CD4-positive, alpha-beta T cell (primary cell): Measurements from ENCODE around the gene CNTFR. TPM values are rescaled to one million over a fixed set of nuclear protein-coding genes. Genes with fewer than 3 reads are reported as not detected.

ENCODE experiments used
- ATAC-seq: fragments of 200-7000 bp; cut with Tn5 transposase; one replicate; pipeline ENCODE4 v1.10.0; 2022; ENCODE audit warnings: mild to moderate bottlenecking; ENCODE audit not compliant: poor library complexity
- CTCF ChIA-PET: fragments of 350-600 bp; sonication (Branson Sonifier 250); formaldehyde crosslinking; loops from one replicate; lab custom pipeline; 2021; ENCODE audit warnings: antibody characterized with exemption, inconsistent platforms; lab: Charles Lee
- POLR2A ChIA-PET: fragments of 350-600 bp; sonication (Branson Sonifier 250); formaldehyde crosslinking; loops from one replicate; lab custom pipeline; 2021; ENCODE audit warnings: antibody characterized with exemption, inconsistent platforms; lab: Charles Lee
- DNase-seq, 14 experiments: peaks; one replicate each; pipeline ENCODE4 v3.0.0-alpha.2; 2013 to 2020; ENCODE audit warnings: mixed read lengths in 2 of 14
- H3K27ac ChIP-seq, 2 donors: one replicate each; pipeline versions ENCODE4 v1.5.1 to v1.7.0; 2013; ENCODE audit warnings: low read length in 2 of 2, low read depth in 1 of 2, mild to moderate bottlenecking in 1 of 2
- H3K27me3 ChIP-seq, 2 experiments: 1 replicate in 1 of 2; 2 replicates in 1 of 2; pipeline versions ENCODE4 v1.6.1 to v1.7.0; 2013; ENCODE audit warnings: low read length in 2 of 2, control low read depth in 1 of 2, mild to moderate bottlenecking in 1 of 2, moderate library complexity in 1 of 2; ENCODE audit not compliant: insufficient read depth in 2 of 2, control insufficient read depth in 1 of 2
- H3K36me3 ChIP-seq: one replicate; pipeline ENCODE4 v1.6.1; 2013; ENCODE audit warnings: low read length, control low read depth; ENCODE audit not compliant: insufficient read depth
- H3K4me1 ChIP-seq: one replicate; pipeline ENCODE4 v1.6.1; 2013; ENCODE audit warnings: low read length, control low read depth; ENCODE audit not compliant: insufficient read depth
- H3K4me3 ChIP-seq: one replicate; pipeline ENCODE4 v1.5.1; 2013; ENCODE audit warnings: mild to moderate bottlenecking, low read length, moderate library complexity
- H3K9me3 ChIP-seq, 2 experiments: 1 replicate in 1 of 2; 2 replicates in 1 of 2; pipeline versions ENCODE4 v1.6.1 to v1.7.0; 2013; ENCODE audit warnings: low read length in 2 of 2, mild to moderate bottlenecking in 2 of 2, control low read depth in 1 of 2, moderate library complexity in 1 of 2; ENCODE audit not compliant: control insufficient read depth in 1 of 2, insufficient read depth in 1 of 2
- H3K27ac Mint-ChIP-seq: one replicate; pipeline ENCODE4 v1.8.0; 2020; ENCODE audit warnings: mixed read lengths
- H3K27me3 Mint-ChIP-seq: one replicate; pipeline ENCODE4 v1.8.0; 2021; ENCODE audit warnings: mixed read lengths
- H3K36me3 Mint-ChIP-seq: one replicate; pipeline ENCODE4 v1.8.0; 2021; ENCODE audit warnings: low read depth, mixed read lengths
- H3K4me1 Mint-ChIP-seq: one replicate; pipeline ENCODE4 v1.8.0; 2021; ENCODE audit warnings: low read depth, mixed read lengths
- H3K4me3 Mint-ChIP-seq: one replicate; pipeline ENCODE4 v1.8.0; 2020; ENCODE audit warnings: mild to moderate bottlenecking, mixed read lengths
- H3K9me3 Mint-ChIP-seq: one replicate; pipeline ENCODE4 v1.8.0; 2020; ENCODE audit warnings: mixed read lengths
- intact Hi-C, 2 experiments: fragments of 100-400 bp; cut with DNase I in 1 of 2; cut with micrococcal nuclease in 1 of 2; formaldehyde crosslinking; loops; one replicate each; pipeline versions ENCODE4 v1.15.1 to v1.9.0; 2023 to 2025; cut with DNase I, micrococcal nuclease
- total RNA-seq, 174 experiments: library from RNA in 2 of 174; stranded (reverse) in 2 of 174; gene quantifications; one replicate each; pipeline ENCODE4 v1.2.3 and lab custom pipeline; 2021 to 2026
- TF ChIP-seq, protein P1 (sequence below): fragments of 200-600 bp; IDR thresholded peaks from one replicate; pipeline ENCODE4 v1.8.0; 2022; ENCODE audit warnings: antibody characterized with exemption, mild to moderate bottlenecking

The CNTFR gene
- total RNA-seq, 2 experiments from 2014 or later: not detected

GRCh38 chr9:34514816-34515215, 74.7 kb downstream of the CNTFR start:
- H3K9me3 Mint-ChIP-seq: no peaks in the 10 kb centered on the region
- Histone ChIP-seq H3K4me1 (no peaks in the 10 kb centered on the region), H3K27me3 (no peaks in the 10 kb centered on the region), H3K9me3 (no peaks in the 10 kb centered on the region), H3K36me3 (no peaks in the 10 kb centered on the region), H3K4me3 (no peak overlapping the region), H3K27ac (no peak overlapping the region)
- TF ChIP-seq, protein P1, sequence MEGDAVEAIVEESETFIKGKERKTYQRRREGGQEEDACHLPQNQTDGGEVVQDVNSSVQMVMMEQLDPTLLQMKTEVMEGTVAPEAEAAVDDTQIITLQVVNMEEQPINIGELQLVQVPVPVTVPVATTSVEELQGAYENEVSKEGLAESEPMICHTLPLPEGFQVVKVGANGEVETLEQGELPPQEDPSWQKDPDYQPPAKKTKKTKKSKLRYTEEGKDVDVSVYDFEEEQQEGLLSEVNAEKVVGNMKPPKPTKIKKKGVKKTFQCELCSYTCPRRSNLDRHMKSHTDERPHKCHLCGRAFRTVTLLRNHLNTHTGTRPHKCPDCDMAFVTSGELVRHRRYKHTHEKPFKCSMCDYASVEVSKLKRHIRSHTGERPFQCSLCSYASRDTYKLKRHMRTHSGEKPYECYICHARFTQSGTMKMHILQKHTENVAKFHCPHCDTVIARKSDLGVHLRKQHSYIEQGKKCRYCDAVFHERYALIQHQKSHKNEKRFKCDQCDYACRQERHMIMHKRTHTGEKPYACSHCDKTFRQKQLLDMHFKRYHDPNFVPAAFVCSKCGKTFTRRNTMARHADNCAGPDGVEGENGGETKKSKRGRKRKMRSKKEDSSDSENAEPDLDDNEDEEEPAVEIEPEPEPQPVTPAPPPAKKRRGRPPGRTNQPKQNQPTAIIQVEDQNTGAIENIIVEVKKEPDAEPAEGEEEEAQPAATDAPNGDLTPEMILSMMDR: no peak
- CTCF ChIA-PET: no interaction called here
- no peaks in the 10 kb centered on the region for H3K36me3 Mint-ChIP-seq
- H3K27ac Mint-ChIP-seq: no peak overlapping the region
- H3K4me1 Mint-ChIP-seq: no peaks in the 10 kb centered on the region
- no peak overlapping the region for H3K4me3 Mint-ChIP-seq
- no peak for ATAC-seq
- intact Hi-C loops: no loop called here
- POLR2A ChIA-PET: no interaction called here
- DNase-seq: no peak
- H3K27me3 Mint-ChIP-seq: peaks cover 3% of the 10 kb centered on the region

DNA sequence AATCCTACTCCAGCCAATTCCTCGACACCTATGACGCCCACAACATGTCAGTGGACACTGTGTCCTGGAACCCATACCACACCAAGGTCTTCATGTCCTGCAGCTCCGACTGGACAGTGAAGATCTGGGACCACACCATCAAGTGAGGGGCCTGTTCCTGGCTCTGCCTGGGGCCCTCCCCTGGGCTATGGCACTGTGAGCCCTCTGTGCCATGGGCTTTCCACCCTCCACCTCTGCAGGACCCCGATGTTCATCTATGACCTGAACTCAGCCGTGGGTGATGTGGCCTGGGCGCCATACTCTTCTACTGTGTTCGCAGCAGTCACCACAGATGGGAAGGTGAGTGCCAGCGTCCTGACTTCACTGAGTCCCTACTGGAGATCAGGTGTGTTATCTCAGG, 75.1 kb downstream of the CNTFR start:
- Histone ChIP-seq H3K27ac (no peak overlapping the region), H3K9me3 (no peaks in the 10 kb centered on the region), H3K4me3 (no peak overlapping the region), H3K36me3 (no peaks in the 10 kb centered on the region), H3K4me1 (no peaks in the 10 kb centered on the region), H3K27me3 (no peaks in the 10 kb centered on the region)
- Mint-ChIP-seq H3K27ac (no peak overlapping the region), H3K9me3 (no peaks in the 10 kb centered on the region), H3K4me3 (no peak overlapping the region), H3K36me3 (no peaks in the 10 kb centered on the region), H3K27me3 (peaks cover 5% of the 10 kb centered on the region), H3K4me1 (no peaks in the 10 kb centered on the region)
- DNase-seq: no peak
- CTCF ChIA-PET: no interaction called here
- POLR2A ChIA-PET: no interaction called here
- TF ChIP-seq, protein P1: no peak
- no peak for ATAC-seq
- intact Hi-C loops: no loop called here

- intact Hi-C loops: no loop called here
- H3K36me3 Mint-ChIP-seq: no peaks in the 10 kb centered on the region
- no peak for ATAC-seq
- CTCF ChIA-PET: no interaction called here
- no peak overlapping the region for H3K27ac Mint-ChIP-seq
- Histone ChIP-seq H3K4me3 (no peak overlapping the region), H3K36me3 (no peaks in the 10 kb centered on the region), H3K4me1 (no peaks in the 10 kb centered on the region), H3K27ac (no peak overlapping the region), H3K9me3 (no peaks in the 10 kb centered on the region), H3K27me3 (no peaks in the 10 kb centered on the region)
- DNase-seq: no peak
- POLR2A ChIA-PET: no interaction called here
- H3K4me3 Mint-ChIP-seq: no peak overlapping the region
- H3K27me3 Mint-ChIP-seq: peaks cover 5% of the 10 kb centered on the region
- TF ChIP-seq, protein P1: no peak
- no peaks in the 10 kb centered on the region for H3K4me1 Mint-ChIP-seq
- H3K9me3 Mint-ChIP-seq: no peaks in the 10 kb centered on the region
Observed at GRCh38 chr9:34513567-34514214, 75.8 kb downstream of the CNTFR start.
